ENCODE results near the gene UBE2D1. TPM values are rescaled to one million over a fixed set of nuclear protein-coding genes. Genes with fewer than 3 reads are reported as not detected.

Gene UBE2D1
- total RNA-seq, 4 donors from 2014 or later = 3.0 to 21.9 (median 8.9) TPM

GRCh38 chr10:58358947-58359346 is 24.1 kb downstream of the UBE2D1 start:
- TF ChIP-seq CTCF (IDR thresholded peaks at IDR 0.05) (no peak), POLR2A (IDR thresholded peaks at IDR 0.05) (no peak), POLR2AphosphoS5 (IDR thresholded peaks at IDR 0.05) (no peak), EP300 (IDR thresholded peaks at IDR 0.05; ENCODE audit: low read depth) (no peak)
- 83 to 100% methylated on average over 1 of the region's 1 CpG for WGBS, 2 donors (ENCODE audit: low coverage in 1 of 2)
- no peak for DNase-seq
- Histone ChIP-seq H3K36me3 (peaks cover 0 to 14% (median 0%) of the 10 kb centered on the region in 4 donors), H3K4me3 (no peak overlapping the region), H3K27me3 (no peaks in the 10 kb centered on the region), H3K27ac (peak overlapping the region in 2 of 4 donors; percentile 2 to 32), H3K4me1 (peaks cover 0 to 34% (median 10%) of the 10 kb centered on the region in 4 donors), H3K9me3 (no peaks in the 10 kb centered on the region)
- in situ Hi-C loops (cut with MboI; ENCODE audit: low pct_ligation_motif_present in 1 of 4, low pct_unique_long_range_greater_than_20kb in 1 of 4, low sequenced_read_pairs in 3 of 4) (no loop called here), intact Hi-C loops (cut with DNase I; ENCODE audit: low total_unique reads) (no loop called here)

- H3K36me3 ChIP-seq = peaks cover 0 to 14% (median 0%) of the 10 kb centered on the region in 4 donors
Observed at GRCh38 chr10:58359541-58359940, 24.7 kb downstream of the UBE2D1 start.

GRCh38 chr10:58360412-58361004 is 25.7 kb downstream of the UBE2D1 start:
- Histone ChIP-seq H3K4me1 (peaks cover 0 to 28% (median 10%) of the 10 kb centered on the region in 4 donors), H3K4me3 (no peak overlapping the region), H3K9me3 (no peaks in the 10 kb centered on the region), H3K36me3 (peaks cover 0 to 14% (median 0%) of the 10 kb centered on the region in 4 donors), H3K27me3 (no peaks in the 10 kb centered on the region), H3K27ac (no peak overlapping the region)
- intact Hi-C loops (cut with DNase I; ENCODE audit: low total_unique reads) = no loop called here
- in situ Hi-C loops (cut with MboI; ENCODE audit: low pct_ligation_motif_present in 1 of 4, low pct_unique_long_range_greater_than_20kb in 1 of 4, low sequenced_read_pairs in 3 of 4) = no loop called here
- DNase-seq = no peak
- TF ChIP-seq CTCF (IDR thresholded peaks at IDR 0.05) (no peak), POLR2AphosphoS5 (IDR thresholded peaks at IDR 0.05) (no peak), POLR2A (IDR thresholded peaks at IDR 0.05) (no peak), EP300 (IDR thresholded peaks at IDR 0.05; ENCODE audit: low read depth) (no peak)
- WGBS, 2 donors (ENCODE audit: low coverage in 1 of 2) = 90% methylated on average over 4 to 9 of the region's 9 CpGs

More at GRCh38 chr10:58359541-58359940, 24.7 kb downstream of the UBE2D1 start:
- no peaks in the 10 kb centered on the region for H3K9me3 ChIP-seq
- 93 to 94% methylated on average over 3 of the region's 3 CpGs for WGBS, 2 donors (ENCODE audit: low coverage in 1 of 2)
- no peak overlapping the region for H3K4me3 ChIP-seq
- intact Hi-C loops (cut with DNase I; ENCODE audit: low total_unique reads) (no loop called here), in situ Hi-C loops (cut with MboI; ENCODE audit: low pct_ligation_motif_present in 1 of 4, low pct_unique_long_range_greater_than_20kb in 1 of 4, low sequenced_read_pairs in 3 of 4) (no loop called here)
- no peak for DNase-seq
- H3K27ac ChIP-seq = no peak overlapping the region
- no peaks in the 10 kb centered on the region for H3K27me3 ChIP-seq
- peaks cover 0 to 34% (median 10%) of the 10 kb centered on the region in 4 donors for H3K4me1 ChIP-seq
- TF ChIP-seq EP300 (IDR thresholded peaks at IDR 0.05; ENCODE audit: low read depth) (no peak), POLR2A (IDR thresholded peaks at IDR 0.05) (no peak)

GRCh38 chr10:58361353-58361752 is 26.5 kb downstream of the UBE2D1 start:
- intact Hi-C loops (cut with DNase I; ENCODE audit: low total_unique reads) (no loop called here), in situ Hi-C loops (cut with MboI; ENCODE audit: low pct_ligation_motif_present in 1 of 4, low pct_unique_long_range_greater_than_20kb in 1 of 4, low sequenced_read_pairs in 3 of 4) (no loop called here)
- Histone ChIP-seq H3K36me3 (peaks cover 0 to 14% (median 0%) of the 10 kb centered on the region in 4 donors), H3K4me3 (no peak overlapping the region), H3K27me3 (no peaks in the 10 kb centered on the region), H3K4me1 (peaks cover 0 to 25% (median 10%) of the 10 kb centered on the region in 4 donors), H3K27ac (no peak overlapping the region), H3K9me3 (no peaks in the 10 kb centered on the region)
- TF ChIP-seq CTCF (IDR thresholded peaks at IDR 0.05) = no peak
- no peak for TF ChIP-seq POLR2A (IDR thresholded peaks at IDR 0.05)
- TF ChIP-seq EP300 (IDR thresholded peaks at IDR 0.05; ENCODE audit: low read depth) = no peak
- no peak for TF ChIP-seq POLR2AphosphoS5 (IDR thresholded peaks at IDR 0.05)
- no peak for DNase-seq
- 96 to 100% methylated on average over 2 of the region's 2 CpGs for WGBS, 2 donors (ENCODE audit: low coverage in 1 of 2)

All from transverse colon (tissue), 4 donors.